Progenitor cell of endocrine pancreas (in vitro differentiated cells): ENCODE data around the gene ADK. TPM values are rescaled to one million over a fixed set of nuclear protein-coding genes. Genes with fewer than 3 reads are reported as not detected.

Experiments
- DNase-seq: peaks from one replicate; pipeline ENCODE4 v3.0.0; 2021; ENCODE audit warnings: low spot score; ENCODE audit not compliant: unreplicated experiment
- H3K27ac Mint-ChIP-seq: 2 replicates; pipeline ENCODE4 v1.8.0; 2021; ENCODE audit warnings: mild to moderate bottlenecking, moderate library complexity, mixed read lengths
- H3K27me3 Mint-ChIP-seq: 2 replicates; pipeline ENCODE4 v1.8.0; 2021; ENCODE audit warnings: mixed read lengths
- H3K36me3 Mint-ChIP-seq: 2 replicates; pipeline ENCODE4 v1.8.0; 2022; ENCODE audit warnings: mixed read lengths; ENCODE audit not compliant: insufficient read depth
- H3K4me1 Mint-ChIP-seq: 2 replicates; pipeline ENCODE4 v1.8.0; 2021; ENCODE audit warnings: low read depth, mixed read lengths
- H3K4me3 Mint-ChIP-seq: 2 replicates; pipeline ENCODE4 v1.8.0; 2021; ENCODE audit warnings: low read depth, mild to moderate bottlenecking, moderate library complexity, mixed read lengths
- H3K9me3 Mint-ChIP-seq: 2 replicates; pipeline ENCODE4 v1.8.0; 2021; ENCODE audit warnings: low read depth, mixed read lengths
- total RNA-seq: library from RNA; stranded (reverse); gene quantifications from 2 replicates; pipeline ENCODE4 v1.2.1, GENCODE V29; 2021
- TF ChIP-seq, protein P1 (sequence below): fragments of 200-600 bp; sonication (generic); IDR thresholded peaks from one replicate; pipeline ENCODE4 v1.5.0; 2021; ENCODE audit warnings: antibody characterized with exemption, mild to moderate bottlenecking; ENCODE audit not compliant: unreplicated experiment

The ADK gene
- total RNA-seq, 1 donor from 2014 or later, result 20.7 TPM

- no peaks in the 10 kb centered on the region for H3K9me3 Mint-ChIP-seq
- no peaks in the 10 kb centered on the region for H3K4me1 Mint-ChIP-seq
- DNase-seq, result no peak
- H3K27me3 Mint-ChIP-seq, result no peaks in the 10 kb centered on the region
- no peak overlapping the region for H3K27ac Mint-ChIP-seq
- TF ChIP-seq, protein P1, sequence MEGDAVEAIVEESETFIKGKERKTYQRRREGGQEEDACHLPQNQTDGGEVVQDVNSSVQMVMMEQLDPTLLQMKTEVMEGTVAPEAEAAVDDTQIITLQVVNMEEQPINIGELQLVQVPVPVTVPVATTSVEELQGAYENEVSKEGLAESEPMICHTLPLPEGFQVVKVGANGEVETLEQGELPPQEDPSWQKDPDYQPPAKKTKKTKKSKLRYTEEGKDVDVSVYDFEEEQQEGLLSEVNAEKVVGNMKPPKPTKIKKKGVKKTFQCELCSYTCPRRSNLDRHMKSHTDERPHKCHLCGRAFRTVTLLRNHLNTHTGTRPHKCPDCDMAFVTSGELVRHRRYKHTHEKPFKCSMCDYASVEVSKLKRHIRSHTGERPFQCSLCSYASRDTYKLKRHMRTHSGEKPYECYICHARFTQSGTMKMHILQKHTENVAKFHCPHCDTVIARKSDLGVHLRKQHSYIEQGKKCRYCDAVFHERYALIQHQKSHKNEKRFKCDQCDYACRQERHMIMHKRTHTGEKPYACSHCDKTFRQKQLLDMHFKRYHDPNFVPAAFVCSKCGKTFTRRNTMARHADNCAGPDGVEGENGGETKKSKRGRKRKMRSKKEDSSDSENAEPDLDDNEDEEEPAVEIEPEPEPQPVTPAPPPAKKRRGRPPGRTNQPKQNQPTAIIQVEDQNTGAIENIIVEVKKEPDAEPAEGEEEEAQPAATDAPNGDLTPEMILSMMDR, result no peak
- no peak overlapping the region for H3K4me3 Mint-ChIP-seq
- peaks cover 2% of the 10 kb centered on the region for H3K36me3 Mint-ChIP-seq
These were observed 388.3 kb downstream of the ADK start for GRCh38 chr10:74539317-74539716.

DNA sequence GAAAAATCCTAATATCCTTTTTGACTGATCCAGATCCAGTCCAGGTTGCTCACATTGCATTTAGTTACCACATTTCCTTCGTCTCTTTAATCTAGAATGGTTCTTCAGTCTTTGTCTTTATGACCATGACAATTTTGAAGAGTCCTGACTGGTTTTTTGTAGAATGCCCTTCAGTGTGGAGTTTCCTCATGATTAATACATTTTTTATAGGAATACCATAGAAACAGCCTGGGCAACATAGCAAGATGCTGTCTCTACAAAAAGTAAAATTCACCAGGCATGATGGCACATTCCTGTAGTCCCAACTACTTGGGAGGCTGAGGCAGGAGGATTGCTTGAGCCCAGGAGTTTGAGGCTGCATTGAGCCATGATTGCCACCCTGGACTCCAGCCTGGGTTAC is 390.4 kb downstream of the ADK start:
- Mint-ChIP-seq H3K27me3 (no peaks in the 10 kb centered on the region), H3K27ac (no peak overlapping the region)

GRCh38 chr10:74542077-74542476 is 391.1 kb downstream of the ADK start:
- peaks cover under 1% of the 10 kb centered on the region for H3K4me1 Mint-ChIP-seq
- no peaks in the 10 kb centered on the region for H3K9me3 Mint-ChIP-seq
- H3K27me3 Mint-ChIP-seq, result no peaks in the 10 kb centered on the region

More for the DNA sequence above, 390.4 kb downstream of the ADK start:
- no peaks in the 10 kb centered on the region for H3K9me3 Mint-ChIP-seq
- no peaks in the 10 kb centered on the region for H3K4me1 Mint-ChIP-seq
- peaks cover 2% of the 10 kb centered on the region for H3K36me3 Mint-ChIP-seq
- H3K4me3 Mint-ChIP-seq, result no peak overlapping the region
- no peak for DNase-seq
- TF ChIP-seq, protein P1, result no peak

GRCh38 chr10:74543276-74543675 is 392.3 kb downstream of the ADK start:
- no peak overlapping the region for H3K4me3 Mint-ChIP-seq
- no peak for DNase-seq
- H3K4me1 Mint-ChIP-seq, result peaks cover 1% of the 10 kb centered on the region
- no peaks in the 10 kb centered on the region for H3K27me3 Mint-ChIP-seq
- no peak overlapping the region for H3K27ac Mint-ChIP-seq
- H3K9me3 Mint-ChIP-seq, result no peaks in the 10 kb centered on the region
- H3K36me3 Mint-ChIP-seq, result peaks cover 4% of the 10 kb centered on the region
- TF ChIP-seq, protein P1, result no peak

More at GRCh38 chr10:74542077-74542476, 391.1 kb downstream of the ADK start:
- TF ChIP-seq, protein P1, result no peak
- Mint-ChIP-seq H3K36me3 (peaks cover 3% of the 10 kb centered on the region), H3K4me3 (no peak overlapping the region), H3K27ac (no peak overlapping the region)
- DNase-seq, result no peak

- H3K27me3 Mint-ChIP-seq, result no peaks in the 10 kb centered on the region
- H3K36me3 Mint-ChIP-seq, result peaks cover 5% of the 10 kb centered on the region
- peaks cover 5% of the 10 kb centered on the region for H3K4me1 Mint-ChIP-seq
- H3K27ac Mint-ChIP-seq, result no peak overlapping the region
- no peaks in the 10 kb centered on the region for H3K9me3 Mint-ChIP-seq
- TF ChIP-seq, protein P1, result no peak
- H3K4me3 Mint-ChIP-seq, result no peak overlapping the region
- no peak for DNase-seq
These were observed 393.1 kb downstream of the ADK start for GRCh38 chr10:74544106-74544505.
